Stimulated activated CD4-positive, alpha-beta T cell treated with anti-CD3 and anti-CD28 coated beads, Interleukin-12 subunit alpha, Interleukin-12 subunit beta, amount 100 ng/mL, for 24 hours (primary cell): Measurements from ENCODE around the gene UBXN7.
A peak's percentile ranks its signal among the peaks of the same experiment; 100 is the strongest.
"Not testable (repeated sequence)": the region's sequence is repeated elsewhere in the genome, so short reads cannot be mapped to it uniquely, and the experiment has no call there.

Experiments used
- DNase-seq, 2 experiments: peaks; one replicate each; pipeline ENCODE4 v3.0.0-alpha.2; 2020; ENCODE audit warnings: low read depth in 2 of 2

UBXN7 gene

DNA sequence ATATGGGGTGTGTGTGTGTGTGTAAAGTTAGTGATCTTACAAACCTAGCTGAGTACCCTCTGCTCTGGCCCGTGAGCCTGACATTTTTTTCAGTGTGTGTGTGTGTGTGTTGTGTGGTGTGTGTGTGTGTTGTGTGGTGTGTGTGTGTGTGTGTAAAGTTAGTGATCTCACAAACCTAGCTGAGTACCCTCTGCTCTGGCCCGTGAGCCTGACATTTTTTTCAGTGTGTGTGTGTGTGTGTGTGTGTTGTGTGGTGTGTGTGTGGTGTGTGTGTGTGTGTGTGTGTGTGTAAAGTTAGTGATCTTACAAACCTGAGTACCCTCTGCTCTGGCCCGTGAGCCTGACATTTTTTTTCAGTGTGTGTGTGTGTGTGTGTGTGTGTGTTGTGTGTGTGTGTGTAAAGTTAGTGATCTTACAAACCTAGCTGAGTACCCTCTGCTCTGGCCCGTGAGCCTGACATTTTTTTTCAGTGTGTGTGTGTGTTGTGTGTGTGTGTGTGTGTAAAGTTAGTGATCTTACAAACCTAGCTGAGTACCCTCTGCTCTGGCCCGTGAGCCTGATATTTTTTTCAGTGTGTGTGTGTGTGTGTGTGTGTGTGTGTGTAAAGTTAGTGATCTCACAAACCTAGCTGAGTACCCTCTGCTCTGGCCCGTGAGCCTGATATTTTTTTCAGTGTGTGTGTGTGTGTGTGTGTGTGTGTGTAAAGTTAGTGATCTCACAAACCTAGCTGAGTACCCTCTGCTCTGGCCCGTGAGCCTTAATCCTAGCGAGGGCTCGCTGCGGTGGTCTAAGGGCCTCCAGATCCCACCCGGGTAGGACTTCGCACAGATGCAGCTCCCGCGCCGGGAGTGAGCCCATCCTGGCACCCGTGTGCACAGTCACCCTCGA is 115.2 kb downstream of the UBXN7 start:
- peak in 1 of 2 experiments; percentile 15 for DNase-seq

DNA sequence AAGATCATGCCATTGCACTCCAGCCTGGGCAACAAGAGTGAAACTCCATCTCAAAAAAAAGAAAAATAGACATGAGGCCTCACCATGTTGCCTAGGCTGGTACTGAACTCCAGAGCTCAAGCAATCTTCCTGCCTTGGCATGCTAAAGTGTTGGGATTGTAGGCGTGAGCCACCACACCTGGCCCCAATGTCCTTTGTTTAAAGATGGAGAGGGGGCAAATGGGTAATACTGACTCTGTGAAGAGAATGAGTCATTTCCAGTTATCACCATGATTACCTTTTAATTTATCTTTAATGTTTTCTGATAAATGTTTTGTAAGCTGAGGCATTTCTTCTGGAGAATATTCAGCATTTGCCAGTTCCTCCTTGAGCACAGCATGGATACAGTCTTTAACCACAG is 116.4 kb downstream of the UBXN7 start:
- no peak for DNase-seq

DNA sequence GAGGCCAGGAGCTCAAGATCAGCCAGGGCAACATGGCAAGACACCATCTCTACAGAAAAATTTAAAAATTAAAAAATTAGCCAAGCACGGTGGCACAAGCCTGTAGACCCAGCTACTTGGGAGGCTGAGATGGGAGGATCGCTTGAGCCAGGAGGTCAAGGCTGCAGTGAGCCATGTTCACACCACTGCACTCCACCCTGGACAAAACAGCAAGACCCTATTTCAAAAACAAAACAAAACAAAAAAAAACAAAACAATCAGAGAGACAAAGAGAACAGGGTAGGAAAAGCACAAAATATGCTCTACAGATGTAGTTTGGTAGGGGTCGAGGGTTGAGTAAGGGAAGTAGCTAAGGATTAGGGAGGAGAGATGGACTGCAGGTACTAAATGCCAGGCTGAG is 117.6 kb downstream of the UBXN7 start:
- no peak for DNase-seq

DNA sequence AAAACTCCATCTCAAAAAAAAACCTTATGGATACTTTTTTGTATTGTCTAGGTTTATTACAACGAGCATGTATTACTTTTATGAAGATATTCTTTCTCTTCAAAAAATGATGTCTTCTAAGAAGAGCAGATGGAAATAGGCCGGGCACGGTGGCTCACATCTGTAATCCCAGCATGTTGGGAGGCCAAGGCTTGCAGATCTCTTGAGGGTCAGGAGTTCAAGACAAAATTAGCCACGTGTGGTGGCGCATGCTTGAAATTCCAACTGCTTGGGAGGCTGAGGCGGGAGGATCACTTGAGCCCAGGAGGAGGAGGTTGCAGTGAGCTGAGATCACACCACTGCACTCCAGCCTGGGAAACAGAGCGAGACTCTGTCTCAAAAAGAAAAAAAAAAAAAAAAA is 118.1 kb downstream of the UBXN7 start:
- DNase-seq = not testable (repeated sequence)

DNA sequence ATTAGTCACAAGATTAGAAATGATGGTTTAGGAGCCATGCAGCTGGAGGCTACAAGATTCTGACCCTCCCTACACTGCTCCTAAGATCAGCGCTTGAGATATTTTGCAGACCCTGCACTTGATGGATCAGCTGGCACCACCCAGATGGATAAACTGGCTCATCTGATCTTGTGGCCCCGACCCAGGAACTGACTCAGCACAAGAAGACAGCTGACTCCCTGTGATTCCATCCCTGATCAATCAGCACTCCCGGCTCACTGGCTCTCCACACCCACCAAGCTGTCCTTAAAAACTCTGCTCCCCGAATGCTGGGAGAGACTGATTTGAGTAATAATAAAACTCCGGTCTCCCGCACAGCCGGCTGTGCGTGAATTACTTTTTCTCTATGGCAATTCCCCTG is 129.3 kb downstream of the UBXN7 start:
- DNase-seq = not testable (repeated sequence)

DNA sequence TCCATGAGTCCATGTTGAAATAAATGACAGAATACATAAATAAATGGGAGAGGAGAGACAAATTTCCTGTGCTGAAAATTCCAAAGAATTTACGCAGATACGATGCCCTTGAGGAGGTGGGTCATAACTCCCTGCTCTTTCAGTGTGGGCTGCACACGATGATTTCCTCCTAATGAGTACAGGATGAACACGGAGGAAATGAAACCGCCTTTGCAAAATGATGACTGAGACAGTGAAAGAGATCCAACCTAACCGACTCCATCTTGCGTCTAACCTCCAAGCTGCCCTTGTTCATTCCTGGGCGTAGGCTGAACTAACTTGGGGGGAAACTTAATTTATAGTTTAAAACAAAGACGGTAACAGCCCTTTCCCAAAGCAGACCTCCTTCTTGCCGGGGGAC is 129.7 kb downstream of the UBXN7 start:
- not testable (repeated sequence) for DNase-seq

DNA sequence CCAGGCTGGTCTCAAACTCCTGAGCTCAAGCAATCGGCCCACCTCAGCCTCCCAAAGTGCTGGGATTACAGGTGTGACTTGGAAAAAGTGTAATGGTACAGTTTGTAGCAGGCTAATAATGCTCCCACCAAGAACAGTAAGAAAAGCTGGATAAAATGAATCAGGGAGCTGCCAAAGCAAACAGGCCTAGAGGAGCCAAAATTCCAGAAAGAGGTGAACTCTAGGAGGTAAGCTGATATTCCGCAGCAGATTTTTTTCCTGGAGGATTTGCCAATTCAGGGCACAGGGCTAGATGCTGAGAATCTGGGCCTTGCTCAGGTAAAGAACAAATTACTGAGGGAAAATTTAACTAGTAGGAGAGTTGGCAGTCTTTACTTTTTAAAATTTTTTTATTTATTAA is 133.7 kb downstream of the UBXN7 start:
- no peak for DNase-seq
